Brain microvascular endothelial cell (primary cell): Measurements from ENCODE around the gene F3.

Experiments
- DNase-seq: peaks from one replicate; pipeline ENCODE4 v3.0.0-alpha.2; 2020
- H3K27ac ChIP-seq: fragments of 250-450 bp; sonication (Bioruptor Pico); 2 replicates; pipeline ENCODE4 v1.5.1; 2020; ENCODE audit warnings: mild to moderate bottlenecking, moderate library complexity
- H3K27me3 ChIP-seq: fragments of 250-450 bp; sonication (Bioruptor Pico); replicated peaks from 2 replicates; pipeline ENCODE4 v1.5.1; 2020; ENCODE audit warnings: mild to moderate bottlenecking
- H3K36me3 ChIP-seq: fragments of 250-450 bp; sonication (Bioruptor Pico); replicated peaks from 2 replicates; pipeline ENCODE4 v1.5.1; 2020; ENCODE audit warnings: mild to moderate bottlenecking
- H3K4me3 ChIP-seq: 2 replicates; pipeline ENCODE4 v1.5.1; 2011; ENCODE audit warnings: low read depth, mild to moderate bottlenecking, control low read depth, low read length, moderate library complexity
- in situ Hi-C: cut with HindIII; loops from 2 replicates; pipeline ENCODE4 v1.10.0; 2017; ENCODE audit warnings: low sequenced_read_pairs, low pct_ligation_motif_present
- TF ChIP-seq, protein P1 (sequence below): IDR thresholded peaks from 2 replicates; pipeline ENCODE4 v1.5.1; 2011; ENCODE audit warnings: low read depth, mild to moderate bottlenecking, moderate library complexity, low read length, control low read depth, inconsistent platforms; ENCODE audit errors: missing control alignments

F3 gene

DNA sequence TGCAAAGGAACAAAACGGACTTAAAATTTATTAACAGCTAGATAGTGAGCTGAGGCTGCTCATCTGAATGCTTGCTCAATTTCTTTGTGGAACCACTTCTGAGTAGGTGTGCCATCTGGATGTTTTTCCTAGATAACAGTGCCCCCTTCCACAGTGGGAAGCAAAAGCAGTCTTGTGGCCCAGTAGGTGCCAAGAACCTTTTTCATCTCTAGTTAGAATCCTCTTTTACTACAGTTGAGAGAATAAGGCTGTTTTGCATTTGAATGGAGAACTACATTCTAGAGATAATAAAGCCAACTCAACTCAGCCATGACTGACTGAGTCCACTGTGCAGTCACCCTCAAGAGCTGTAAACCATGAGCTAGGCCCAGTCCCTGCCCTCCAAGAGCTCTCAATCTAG, 13.3 kb downstream of the F3 start:
- H3K27ac ChIP-seq = no peak overlapping the region
- in situ Hi-C loops = loop anchor here (25.0 kb wide), 1 partner anchor 259 kb away; no protein-coding TSS in a partner anchor
- TF ChIP-seq, protein P1, sequence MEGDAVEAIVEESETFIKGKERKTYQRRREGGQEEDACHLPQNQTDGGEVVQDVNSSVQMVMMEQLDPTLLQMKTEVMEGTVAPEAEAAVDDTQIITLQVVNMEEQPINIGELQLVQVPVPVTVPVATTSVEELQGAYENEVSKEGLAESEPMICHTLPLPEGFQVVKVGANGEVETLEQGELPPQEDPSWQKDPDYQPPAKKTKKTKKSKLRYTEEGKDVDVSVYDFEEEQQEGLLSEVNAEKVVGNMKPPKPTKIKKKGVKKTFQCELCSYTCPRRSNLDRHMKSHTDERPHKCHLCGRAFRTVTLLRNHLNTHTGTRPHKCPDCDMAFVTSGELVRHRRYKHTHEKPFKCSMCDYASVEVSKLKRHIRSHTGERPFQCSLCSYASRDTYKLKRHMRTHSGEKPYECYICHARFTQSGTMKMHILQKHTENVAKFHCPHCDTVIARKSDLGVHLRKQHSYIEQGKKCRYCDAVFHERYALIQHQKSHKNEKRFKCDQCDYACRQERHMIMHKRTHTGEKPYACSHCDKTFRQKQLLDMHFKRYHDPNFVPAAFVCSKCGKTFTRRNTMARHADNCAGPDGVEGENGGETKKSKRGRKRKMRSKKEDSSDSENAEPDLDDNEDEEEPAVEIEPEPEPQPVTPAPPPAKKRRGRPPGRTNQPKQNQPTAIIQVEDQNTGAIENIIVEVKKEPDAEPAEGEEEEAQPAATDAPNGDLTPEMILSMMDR = no peak
- no peak for DNase-seq
- H3K4me3 ChIP-seq = no peak overlapping the region
- H3K27me3 ChIP-seq = no peaks in the 10 kb centered on the region
- peaks cover 17% of the 10 kb centered on the region for H3K36me3 ChIP-seq

GRCh38 chr1:94527447-94528031, 14.0 kb downstream of the F3 start:
- in situ Hi-C loops = loop anchor here (25.0 kb wide), 1 partner anchor 260 kb away; no protein-coding TSS in a partner anchor
- Histone ChIP-seq H3K36me3 (peaks cover 10% of the 10 kb centered on the region), H3K4me3 (no peak overlapping the region), H3K27ac (no peak overlapping the region), H3K27me3 (no peaks in the 10 kb centered on the region)
- peak; percentile 24 for DNase-seq
- TF ChIP-seq, protein P1 = no peak

GRCh38 chr1:94526152-94526980, 15.2 kb downstream of the F3 start:
- in situ Hi-C loops = loop anchor here (25.0 kb wide), 1 partner anchor 261 kb away; no protein-coding TSS in a partner anchor
- DNase-seq = no peak

GRCh38 chr1:94524531-94524930, 17.0 kb downstream of the F3 start:
- no peaks in the 10 kb centered on the region for H3K27me3 ChIP-seq
- TF ChIP-seq, protein P1 = no peak
- no peak overlapping the region for H3K4me3 ChIP-seq
- no peak for DNase-seq
- H3K27ac ChIP-seq = no peak overlapping the region
- in situ Hi-C loops = no loop called here
- no peaks in the 10 kb centered on the region for H3K36me3 ChIP-seq

More at GRCh38 chr1:94526152-94526980, 15.2 kb downstream of the F3 start:
- TF ChIP-seq, protein P1 = no peak
- H3K27ac ChIP-seq = no peak overlapping the region
- no peaks in the 10 kb centered on the region for H3K27me3 ChIP-seq
- H3K4me3 ChIP-seq = no peak overlapping the region
- H3K36me3 ChIP-seq = peaks cover 2% of the 10 kb centered on the region

DNA sequence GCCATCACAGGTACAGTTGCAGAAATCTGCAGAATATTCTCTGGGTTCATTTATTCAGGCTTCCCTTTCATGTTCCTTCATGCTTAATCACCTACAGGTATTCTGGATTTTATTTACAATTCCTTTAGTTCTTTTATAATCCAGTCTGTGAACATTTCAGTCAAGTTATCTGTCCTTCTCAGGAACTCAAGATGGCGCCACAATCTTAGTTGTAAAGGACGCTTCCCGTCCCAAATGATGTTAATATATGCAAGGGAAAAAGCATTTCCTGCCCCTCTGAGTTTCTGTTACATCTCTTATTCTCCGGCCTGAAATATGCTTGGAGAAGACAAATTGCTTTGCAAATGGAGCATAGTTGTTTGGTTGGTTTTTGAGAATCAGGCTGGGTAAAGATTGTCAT, 19.3 kb downstream of the F3 start:
- Histone ChIP-seq H3K27me3 (no peaks in the 10 kb centered on the region), H3K27ac (no peak overlapping the region), H3K4me3 (no peak overlapping the region), H3K36me3 (no peaks in the 10 kb centered on the region)
- peak; percentile 55 for DNase-seq
- in situ Hi-C loops = no loop called here
- TF ChIP-seq, protein P1 = peak; percentile 69
